Measurements from ENCODE around the gene CDC42BPB. TPM values are rescaled to one million over a fixed set of nuclear protein-coding genes. Genes with fewer than 3 reads are reported as not detected.

The CDC42BPB gene
- total RNA-seq, 2 experiments from 2014 or later: 6.6 to 7.6 TPM

- ChIA-PET POLR2A (no interaction called here), CTCF (no interaction called here)
- Mint-ChIP-seq H3K4me1 (ENCODE audit: low read depth) (no peaks in the 10 kb centered on the region), H3K9me3 (no peaks in the 10 kb centered on the region), H3K27ac (peak overlapping the region; percentile 55), H3K27me3 (no peaks in the 10 kb centered on the region), H3K4me3 (no peak overlapping the region), H3K36me3 (ENCODE audit: low read depth) (peaks cover 9% of the 10 kb centered on the region)
- H3K4me1 ChIP-seq (ENCODE audit: insufficient read depth, low read length): no peaks in the 10 kb centered on the region
- ATAC-seq (ENCODE audit: poor library complexity) (no peak), DNase-seq (peak in 1 of 14 experiments; percentile 29)
- H3K4me3 ChIP-seq (ENCODE audit: low read length): no peak overlapping the region
- TF ChIP-seq CTCF (IDR thresholded peaks at IDR 0.05): no peak
- no peaks in the 10 kb centered on the region for H3K36me3 ChIP-seq (ENCODE audit: insufficient read depth, low read length)
- peaks cover 0 to 5% of the 10 kb centered on the region in 2 experiments for H3K9me3 ChIP-seq (ENCODE audit: control insufficient read depth in 1 of 2, insufficient read depth in 1 of 2, low read length in 2 of 2)
- no peaks in the 10 kb centered on the region for H3K27me3 ChIP-seq (ENCODE audit: control insufficient read depth in 1 of 2, insufficient read depth in 2 of 2, low read length in 2 of 2)
- no peak overlapping the region for H3K27ac ChIP-seq (ENCODE audit: low read depth in 1 of 2, low read length in 2 of 2)
- intact Hi-C loops (cut with DNase I, micrococcal nuclease): no loop called here
Observed at GRCh38 chr14:102915292-102916110, 141.8 kb downstream of the CDC42BPB start.

- H3K4me1 ChIP-seq (ENCODE audit: insufficient read depth, low read length): no peaks in the 10 kb centered on the region
- intact Hi-C loops (cut with DNase I, micrococcal nuclease): no loop called here
- H3K27ac ChIP-seq (ENCODE audit: low read depth in 1 of 2, low read length in 2 of 2): no peak overlapping the region
- Mint-ChIP-seq H3K27me3 (no peaks in the 10 kb centered on the region), H3K4me1 (ENCODE audit: low read depth) (no peaks in the 10 kb centered on the region), H3K4me3 (no peak overlapping the region), H3K27ac (no peak overlapping the region), H3K9me3 (no peaks in the 10 kb centered on the region), H3K36me3 (ENCODE audit: low read depth) (peaks cover 10% of the 10 kb centered on the region)
- H3K9me3 ChIP-seq (ENCODE audit: control insufficient read depth in 1 of 2, insufficient read depth in 1 of 2, low read length in 2 of 2): no peaks in the 10 kb centered on the region
- H3K4me3 ChIP-seq (ENCODE audit: low read length): no peak overlapping the region
- POLR2A ChIA-PET: no interaction called here
- H3K27me3 ChIP-seq (ENCODE audit: control insufficient read depth in 1 of 2, insufficient read depth in 2 of 2, low read length in 2 of 2): no peaks in the 10 kb centered on the region
- CTCF ChIA-PET: no interaction called here
- TF ChIP-seq CTCF (IDR thresholded peaks at IDR 0.05): no peak
- peak in 1 of 14 experiments; percentile 29 for DNase-seq
- no peaks in the 10 kb centered on the region for H3K36me3 ChIP-seq (ENCODE audit: insufficient read depth, low read length)
- ATAC-seq (ENCODE audit: poor library complexity): no peak
Observed at GRCh38 chr14:102914474-102915291, 142.7 kb downstream of the CDC42BPB start.

GRCh38 chr14:102913341-102914211 is 143.8 kb downstream of the CDC42BPB start:
- Histone ChIP-seq H3K27me3 (ENCODE audit: control insufficient read depth in 1 of 2, insufficient read depth in 2 of 2, low read length in 2 of 2) (no peaks in the 10 kb centered on the region), H3K4me1 (ENCODE audit: insufficient read depth, low read length) (no peaks in the 10 kb centered on the region), H3K9me3 (ENCODE audit: control insufficient read depth in 1 of 2, insufficient read depth in 1 of 2, low read length in 2 of 2) (no peaks in the 10 kb centered on the region), H3K27ac (ENCODE audit: low read depth in 1 of 2, low read length in 2 of 2) (no peak overlapping the region), H3K36me3 (ENCODE audit: insufficient read depth, low read length) (peaks cover 2% of the 10 kb centered on the region), H3K4me3 (ENCODE audit: low read length) (no peak overlapping the region)
- ChIA-PET POLR2A (interaction anchor here (0.6 kb wide), 1 partner anchor 385 kb away, joined by 4 read pairs; no protein-coding TSS in a partner anchor), CTCF (no interaction called here)
- TF ChIP-seq CTCF (IDR thresholded peaks at IDR 0.05): no peak
- no peak for DNase-seq
- no peaks in the 10 kb centered on the region for H3K4me1 Mint-ChIP-seq (ENCODE audit: low read depth)
- H3K27me3 Mint-ChIP-seq: no peaks in the 10 kb centered on the region
- no peak overlapping the region for H3K4me3 Mint-ChIP-seq
- H3K27ac Mint-ChIP-seq: no peak overlapping the region
- ATAC-seq (ENCODE audit: poor library complexity): no peak
- intact Hi-C loops (cut with DNase I, micrococcal nuclease): no loop called here
- peaks cover 10% of the 10 kb centered on the region for H3K36me3 Mint-ChIP-seq (ENCODE audit: low read depth)
- H3K9me3 Mint-ChIP-seq: no peaks in the 10 kb centered on the region
